ENCODE results near the gene TMC5.

DNA sequence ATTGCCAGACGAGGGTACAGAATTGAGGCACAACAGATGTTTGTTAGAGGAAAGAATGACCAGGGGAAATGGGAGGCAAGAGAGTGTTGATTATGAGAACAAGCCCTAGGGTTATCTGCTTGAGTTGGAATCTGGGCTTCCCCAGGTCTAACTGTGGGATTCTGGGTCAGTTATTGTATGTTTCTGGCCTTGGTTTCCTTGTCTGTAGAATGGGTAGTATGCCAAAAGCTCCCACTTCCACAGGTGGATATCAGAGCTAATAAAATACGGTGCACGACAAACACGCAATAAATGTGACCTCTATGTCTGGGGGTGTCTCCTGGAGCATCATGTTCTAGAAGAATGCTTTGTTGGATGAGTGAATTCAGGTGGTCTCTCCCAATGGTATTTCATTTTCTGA, 517 bp downstream of the TMC5 start:
- TF ChIP-seq, protein P1, sequence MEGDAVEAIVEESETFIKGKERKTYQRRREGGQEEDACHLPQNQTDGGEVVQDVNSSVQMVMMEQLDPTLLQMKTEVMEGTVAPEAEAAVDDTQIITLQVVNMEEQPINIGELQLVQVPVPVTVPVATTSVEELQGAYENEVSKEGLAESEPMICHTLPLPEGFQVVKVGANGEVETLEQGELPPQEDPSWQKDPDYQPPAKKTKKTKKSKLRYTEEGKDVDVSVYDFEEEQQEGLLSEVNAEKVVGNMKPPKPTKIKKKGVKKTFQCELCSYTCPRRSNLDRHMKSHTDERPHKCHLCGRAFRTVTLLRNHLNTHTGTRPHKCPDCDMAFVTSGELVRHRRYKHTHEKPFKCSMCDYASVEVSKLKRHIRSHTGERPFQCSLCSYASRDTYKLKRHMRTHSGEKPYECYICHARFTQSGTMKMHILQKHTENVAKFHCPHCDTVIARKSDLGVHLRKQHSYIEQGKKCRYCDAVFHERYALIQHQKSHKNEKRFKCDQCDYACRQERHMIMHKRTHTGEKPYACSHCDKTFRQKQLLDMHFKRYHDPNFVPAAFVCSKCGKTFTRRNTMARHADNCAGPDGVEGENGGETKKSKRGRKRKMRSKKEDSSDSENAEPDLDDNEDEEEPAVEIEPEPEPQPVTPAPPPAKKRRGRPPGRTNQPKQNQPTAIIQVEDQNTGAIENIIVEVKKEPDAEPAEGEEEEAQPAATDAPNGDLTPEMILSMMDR (CRISPR knock-in tag; IDR thresholded peaks at IDR 0.05): no peak
- TF ChIP-seq POLR2A (IDR thresholded peaks at IDR 0.05; ENCODE audit: insufficient read depth in 1 of 2, low read depth in 2 of 2, low read length in 2 of 2) (no peak), GPN1 (CRISPR knock-in tag; IDR thresholded peaks at IDR 0.05; ENCODE audit: borderline replicate concordance) (no peak), SUZ12 (IDR thresholded peaks at IDR 0.05; ENCODE audit: low read depth, low read length) (no peak), TBP (CRISPR knock-in tag; IDR thresholded peaks at IDR 0.05) (no peak), ZNF143 (CRISPR knock-in tag; IDR thresholded peaks at IDR 0.05) (no peak)
- TF ChIP-seq, protein P2, sequence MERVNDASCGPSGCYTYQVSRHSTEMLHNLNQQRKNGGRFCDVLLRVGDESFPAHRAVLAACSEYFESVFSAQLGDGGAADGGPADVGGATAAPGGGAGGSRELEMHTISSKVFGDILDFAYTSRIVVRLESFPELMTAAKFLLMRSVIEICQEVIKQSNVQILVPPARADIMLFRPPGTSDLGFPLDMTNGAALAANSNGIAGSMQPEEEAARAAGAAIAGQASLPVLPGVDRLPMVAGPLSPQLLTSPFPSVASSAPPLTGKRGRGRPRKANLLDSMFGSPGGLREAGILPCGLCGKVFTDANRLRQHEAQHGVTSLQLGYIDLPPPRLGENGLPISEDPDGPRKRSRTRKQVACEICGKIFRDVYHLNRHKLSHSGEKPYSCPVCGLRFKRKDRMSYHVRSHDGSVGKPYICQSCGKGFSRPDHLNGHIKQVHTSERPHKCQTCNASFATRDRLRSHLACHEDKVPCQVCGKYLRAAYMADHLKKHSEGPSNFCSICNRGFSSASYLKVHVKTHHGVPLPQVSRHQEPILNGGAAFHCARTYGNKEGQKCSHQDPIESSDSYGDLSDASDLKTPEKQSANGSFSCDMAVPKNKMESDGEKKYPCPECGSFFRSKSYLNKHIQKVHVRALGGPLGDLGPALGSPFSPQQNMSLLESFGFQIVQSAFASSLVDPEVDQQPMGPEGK (CRISPR knock-in tag; IDR thresholded peaks at IDR 0.05): no peak
